Measurements from ENCODE around the gene KNOP1. TPM values are rescaled to one million over a fixed set of nuclear protein-coding genes. Genes with fewer than 3 reads are reported as not detected.

Gene KNOP1
- total RNA-seq, 1 experiment from 2014 or later: 60.4 TPM

- Histone ChIP-seq H2AFZ (no peak overlapping the region), H3K27me3 (ENCODE audit: insufficient read depth, low read depth) (no peaks in the 10 kb centered on the region), H3K9me3 (ENCODE audit: insufficient read depth, low read depth) (0 out of 2 replicates have a peak, but pooled peaks cover 3% of the 10 kb centered on the region), H3K4me2 (no peak overlapping the region), H3K27ac (no peak overlapping the region), H3K4me1 (replicated peaks; ENCODE audit: insufficient read depth) (no peaks in the 10 kb centered on the region), H4K20me1 (ENCODE audit: insufficient read depth) (no peaks in the 10 kb centered on the region), H3K4me3 (no peak overlapping the region), H3K9me2 (ENCODE audit: insufficient read depth) (no peaks in the 10 kb centered on the region), H3K79me2 (ENCODE audit: low read depth) (no peaks in the 10 kb centered on the region), H3K36me3 (ENCODE audit: low read depth) (0 out of 2 replicates have a peak, but pooled peaks cover 5% of the 10 kb centered on the region), H3F3A (ENCODE audit: insufficient read depth, low read depth) (no peaks in the 10 kb centered on the region)
- no TSS peak for BruUV-seq (replicated peaks)
- no peak for DNase-seq
- POLR2A ChIA-PET (ENCODE audit: unreplicated experiment): no interaction called here
- intact Hi-C loops (cut with micrococcal nuclease; ENCODE audit: unreplicated experiment): no loop called here
- CTCF ChIA-PET: no interaction called here
- TF ChIP-seq EZH2 (IDR thresholded peaks at IDR 0.05; ENCODE audit: low read depth): no peak
- TF ChIP-seq CTCF (conservative IDR thresholded peaks at IDR 0.05): no peak
These were observed 48.5 kb upstream of the KNOP1 start for GRCh38 chr16:19766554-19766884.

GRCh38 chr16:19765860-19766553, 48.0 kb upstream of the KNOP1 start:
- no TSS peak for BruUV-seq (replicated peaks)

GRCh38 chr16:19760356-19761060, 42.5 kb upstream of the KNOP1 start:
- Histone ChIP-seq H3K27me3 (ENCODE audit: insufficient read depth, low read depth) (no peaks in the 10 kb centered on the region), H4K20me1 (ENCODE audit: insufficient read depth) (no peaks in the 10 kb centered on the region), H3K4me3 (no peak overlapping the region), H3K36me3 (ENCODE audit: low read depth) (no peaks in the 10 kb centered on the region), H3F3A (ENCODE audit: insufficient read depth, low read depth) (peaks cover 6% of the 10 kb centered on the region; the same call in 1 of the 2 replicates), H3K9me3 (ENCODE audit: insufficient read depth, low read depth) (no peaks in the 10 kb centered on the region), H2AFZ (no peak overlapping the region), H3K4me2 (no peak overlapping the region), H3K79me2 (ENCODE audit: low read depth) (no peaks in the 10 kb centered on the region), H3K27ac (no peak overlapping the region), H3K9me2 (ENCODE audit: insufficient read depth) (no peaks in the 10 kb centered on the region), H3K4me1 (replicated peaks; ENCODE audit: insufficient read depth) (peaks cover 9% of the 10 kb centered on the region)
- BruUV-seq (replicated peaks): no TSS peak
- DNase-seq: no peak
- intact Hi-C loops (cut with micrococcal nuclease; ENCODE audit: unreplicated experiment): no loop called here
- ChIA-PET POLR2A (ENCODE audit: unreplicated experiment) (no interaction called here), CTCF (no interaction called here)
- no peak for TF ChIP-seq CTCF (conservative IDR thresholded peaks at IDR 0.05)
- TF ChIP-seq EZH2 (IDR thresholded peaks at IDR 0.05; ENCODE audit: low read depth): no peak

More at GRCh38 chr16:19765860-19766553, 48.0 kb upstream of the KNOP1 start:
- Histone ChIP-seq H3F3A (ENCODE audit: insufficient read depth, low read depth) (no peaks in the 10 kb centered on the region), H3K4me1 (replicated peaks; ENCODE audit: insufficient read depth) (no peaks in the 10 kb centered on the region), H3K9me3 (ENCODE audit: insufficient read depth, low read depth) (0 out of 2 replicates have a peak, but pooled peaks cover 3% of the 10 kb centered on the region), H2AFZ (no peak overlapping the region), H3K36me3 (ENCODE audit: low read depth) (0 out of 2 replicates have a peak, but pooled peaks cover 5% of the 10 kb centered on the region), H3K9me2 (ENCODE audit: insufficient read depth) (no peaks in the 10 kb centered on the region), H3K27me3 (ENCODE audit: insufficient read depth, low read depth) (no peaks in the 10 kb centered on the region), H3K79me2 (ENCODE audit: low read depth) (no peaks in the 10 kb centered on the region), H3K27ac (no peak overlapping the region), H3K4me3 (no peak overlapping the region), H4K20me1 (ENCODE audit: insufficient read depth) (no peaks in the 10 kb centered on the region), H3K4me2 (no peak overlapping the region)
- TF ChIP-seq CTCF (conservative IDR thresholded peaks at IDR 0.05) (no peak), EZH2 (IDR thresholded peaks at IDR 0.05; ENCODE audit: low read depth) (no peak)
- CTCF ChIA-PET: no interaction called here
- no peak for DNase-seq
- intact Hi-C loops (cut with micrococcal nuclease; ENCODE audit: unreplicated experiment): no loop called here
- POLR2A ChIA-PET (ENCODE audit: unreplicated experiment): interaction anchor here (0.6 to 0.7 kb wide), 2 partner anchors 94 to 353 kb away, joined by 4 to 8 read pairs; no protein-coding TSS in a partner anchor
